Parathyroid adenoma (tissue), 2 donors: Measurements from ENCODE around the gene ADCY1.

Experiments
- H2AFZ ChIP-seq: fragments of 300-600 bp; sonication (generic); one replicate; pipeline ENCODE4 v1.7.0; 2017; ENCODE audit warnings: antibody characterized with exemption, mild to moderate bottlenecking
- H3K27ac ChIP-seq: fragments of 300-600 bp; sonication (generic); one replicate; pipeline ENCODE4 v1.7.0; 2017
- H3K27me3 ChIP-seq: fragments of 300-600 bp; sonication (generic); one replicate; pipeline ENCODE4 v1.7.0; 2017; ENCODE audit warnings: low read length; ENCODE audit not compliant: control insufficient read depth, insufficient read depth
- H3K36me3 ChIP-seq: fragments of 300-600 bp; sonication (generic); one replicate; pipeline ENCODE4 v1.7.0; 2017; ENCODE audit warnings: low read length; ENCODE audit not compliant: control insufficient read depth, insufficient read depth
- H3K4me1 ChIP-seq: fragments of 300-600 bp; sonication (generic); one replicate; pipeline ENCODE4 v1.7.0; 2017; ENCODE audit warnings: control low read depth
- H3K4me2 ChIP-seq: fragments of 300-600 bp; sonication (generic); one replicate; pipeline ENCODE4 v1.7.0; 2017; ENCODE audit warnings: low read length
- H3K4me3 ChIP-seq: fragments of 300-600 bp; sonication (generic); one replicate; pipeline ENCODE4 v1.7.0; 2017; ENCODE audit warnings: low read depth, low read length
- H3K79me2 ChIP-seq: fragments of 300-600 bp; sonication (generic); one replicate; pipeline ENCODE4 v1.7.0; 2017; ENCODE audit warnings: control low read depth
- H3K9ac ChIP-seq: fragments of 300-600 bp; sonication (generic); one replicate; pipeline ENCODE4 v1.7.0; 2017; ENCODE audit warnings: mild to moderate bottlenecking
- H3K9me3 ChIP-seq: fragments of 300-600 bp; sonication (generic); one replicate; pipeline ENCODE4 v1.7.0; 2017; ENCODE audit warnings: low read length; ENCODE audit not compliant: control insufficient read depth
- CTCF ChIP-seq: fragments of 300-600 bp; sonication (generic); IDR thresholded peaks from one replicate; pipeline ENCODE4 v1.7.0; 2017; ENCODE audit warnings: antibody characterized with exemption, mild to moderate bottlenecking
- donor health status: primary hyperparathyroidism.

ADCY1 gene

GRCh38 chr7:45573204-45573603 is 964 bp upstream of the ADCY1 start:
- TF ChIP-seq CTCF: no peak
- Histone ChIP-seq H3K9ac (no peak overlapping the region), H3K79me2 (no peaks in the 10 kb centered on the region), H3K27ac (no peak overlapping the region), H3K36me3 (no peaks in the 10 kb centered on the region), H2AFZ (peak overlapping the region; percentile 83), H3K4me1 (peaks cover 7% of the 10 kb centered on the region), H3K4me2 (no peak overlapping the region), H3K4me3 (no peak overlapping the region), H3K9me3 (no peaks in the 10 kb centered on the region), H3K27me3 (no peaks in the 10 kb centered on the region)

GRCh38 chr7:45574416-45574668 is 174 bp downstream of the ADCY1 start:
- Histone ChIP-seq H3K27me3 (no peaks in the 10 kb centered on the region), H3K4me1 (peaks cover 7% of the 10 kb centered on the region), H3K4me2 (no peak overlapping the region), H3K79me2 (no peaks in the 10 kb centered on the region), H3K36me3 (no peaks in the 10 kb centered on the region), H3K27ac (no peak overlapping the region), H3K4me3 (no peak overlapping the region), H3K9ac (no peak overlapping the region), H2AFZ (no peak overlapping the region), H3K9me3 (no peaks in the 10 kb centered on the region)
- no peak for TF ChIP-seq CTCF

- TF ChIP-seq CTCF: no peak
Measured at GRCh38 chr7:45574669-45575500, 717 bp downstream of the ADCY1 start.

GRCh38 chr7:45575501-45576248 is 1.5 kb downstream of the ADCY1 start:
- no peak for TF ChIP-seq CTCF
- Histone ChIP-seq H3K9ac (no peak overlapping the region), H3K9me3 (no peaks in the 10 kb centered on the region), H3K4me3 (no peak overlapping the region), H3K27ac (no peak overlapping the region), H2AFZ (peak overlapping the region; percentile 87), H3K79me2 (no peaks in the 10 kb centered on the region), H3K4me1 (peaks cover 7% of the 10 kb centered on the region), H3K27me3 (no peaks in the 10 kb centered on the region), H3K36me3 (no peaks in the 10 kb centered on the region), H3K4me2 (peak overlapping the region; percentile 72)

More at GRCh38 chr7:45574669-45575500, 717 bp downstream of the ADCY1 start:
- no peaks in the 10 kb centered on the region for H3K79me2 ChIP-seq
- no peaks in the 10 kb centered on the region for H3K36me3 ChIP-seq
- H2AFZ ChIP-seq: peak overlapping the region; percentile 87
- peak overlapping the region; percentile 54 for H3K4me3 ChIP-seq
- H3K4me1 ChIP-seq: peaks cover 7% of the 10 kb centered on the region
- H3K27ac ChIP-seq: no peak overlapping the region
- peak overlapping the region; percentile 72 for H3K4me2 ChIP-seq
- no peaks in the 10 kb centered on the region for H3K9me3 ChIP-seq
- H3K27me3 ChIP-seq: no peaks in the 10 kb centered on the region
- no peak overlapping the region for H3K9ac ChIP-seq
